ENCODE results near the gene WNT3.

GRCh38 chr17:46787478-46787877 is 31.0 kb downstream of the WNT3 start:
- no peak for TF ChIP-seq CTCF (IDR thresholded peaks at IDR 0.05)
- TF ChIP-seq POLR2A (IDR thresholded peaks at IDR 0.05): no peak

All from uterus (tissue), 2 donors.